M059J (cell line): ENCODE measurements around the gene ECI1. TPM values are rescaled to one million over a fixed set of nuclear protein-coding genes. Genes with fewer than 3 reads are reported as not detected.
"Not testable (repeated sequence)": the region's sequence is repeated elsewhere in the genome, so short reads cannot be mapped to it uniquely, and the experiment has no call there.

Experiments
- DNase-seq: peaks from one replicate; pipeline ENCODE4 v3.0.0-alpha.2; 2012; ENCODE audit warnings: low read depth
- total RNA-seq: library from RNA; depleted of rRNA; stranded (reverse); fragments of >200 nt; shearing (Covaris generic); gene quantifications from 2 replicates; pipeline ENCODE4 v1.2.3, GENCODE V29; 2014

ECI1 gene
- total RNA-seq, 1 experiment from 2014 or later = 75.1 TPM

DNA sequence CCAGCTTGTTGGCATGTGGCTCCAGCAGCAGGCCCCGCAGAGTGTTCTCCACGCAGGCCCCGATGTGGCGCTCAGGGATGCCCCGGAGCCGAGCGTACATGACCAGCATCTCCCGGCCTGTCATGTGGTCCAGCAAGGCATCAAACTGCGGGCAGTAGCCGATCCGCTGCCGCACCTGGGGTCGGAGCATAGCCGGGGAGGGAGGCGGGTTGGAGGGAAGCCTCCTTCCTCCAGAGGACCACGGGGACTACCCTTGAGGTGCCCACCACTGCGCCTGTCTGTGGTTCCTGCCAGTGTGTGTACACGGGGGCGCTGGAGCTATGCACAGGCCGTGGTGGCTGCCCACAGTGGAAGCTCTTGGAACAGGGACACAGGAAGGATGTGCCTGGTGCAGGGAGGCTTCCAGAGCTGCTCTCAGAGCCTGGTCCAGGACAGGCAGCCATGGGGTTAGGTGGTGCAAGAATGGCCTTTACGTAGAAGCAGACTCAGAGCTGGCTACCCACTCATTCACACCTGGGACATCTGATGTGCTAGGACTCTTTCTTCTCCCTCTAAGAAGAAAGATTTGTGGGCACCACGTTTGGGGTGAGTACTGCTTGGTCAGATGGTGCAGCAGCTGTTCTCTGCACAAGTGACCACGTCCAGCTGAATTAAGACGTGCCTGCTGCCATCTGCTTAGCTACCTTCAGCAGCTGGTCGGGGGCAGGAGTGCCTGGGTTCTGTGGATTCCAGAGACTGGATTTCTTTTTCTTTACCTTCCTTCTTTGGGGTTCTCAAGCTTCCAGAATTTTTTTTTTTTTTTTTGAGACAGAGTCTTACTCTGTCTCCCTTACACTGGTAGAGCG lies 27.8 kb upstream of the ECI1 start:
- DNase-seq = no peak

DNA sequence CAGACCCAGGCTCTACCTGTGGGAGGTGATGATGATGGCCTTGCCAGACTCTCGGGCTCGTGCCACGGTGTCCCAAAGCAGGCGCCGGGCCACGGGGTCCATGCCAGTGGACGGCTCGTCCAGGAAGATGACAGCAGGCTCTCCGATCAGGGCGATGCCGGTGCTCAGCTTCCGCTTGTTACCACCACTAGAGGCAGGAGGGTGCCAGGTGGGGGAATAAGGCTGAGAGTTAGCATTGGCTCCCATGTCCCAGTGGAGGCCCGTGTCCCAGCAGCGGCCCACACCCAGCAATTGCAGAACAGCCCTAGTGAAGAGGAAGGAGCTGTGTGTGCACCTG lies 26.9 kb upstream of the ECI1 start:
- no peak for DNase-seq

GRCh38 chr16:2277466-2278271 lies 26.3 kb upstream of the ECI1 start:
- no peak for DNase-seq

- DNase-seq = no peak
Observed at GRCh38 chr16:2276368-2277195, 25.2 kb upstream of the ECI1 start.

- DNase-seq = no peak
Observed at GRCh38 chr16:2275476-2276367, 24.3 kb upstream of the ECI1 start.

DNA sequence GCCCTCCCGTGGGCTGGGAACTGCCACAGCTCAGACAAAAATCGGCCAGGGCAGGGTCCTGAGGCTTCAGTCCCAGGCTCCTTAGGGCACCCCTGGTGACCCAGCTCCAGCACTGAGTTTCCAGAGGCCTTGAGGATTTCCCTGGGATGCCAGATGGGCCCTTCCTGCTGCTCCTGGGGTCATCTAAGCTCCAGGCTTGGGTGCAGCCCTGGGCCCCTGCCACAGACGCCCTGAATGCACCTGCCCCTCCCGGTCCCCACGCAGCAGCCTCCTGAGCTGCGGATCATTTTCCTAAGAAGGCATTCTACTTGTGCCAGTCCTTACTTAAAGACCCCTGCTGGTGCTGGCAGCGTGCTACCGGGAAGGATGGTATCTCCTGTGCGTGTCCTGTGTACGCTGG lies 22.5 kb upstream of the ECI1 start:
- DNase-seq = no peak

DNA sequence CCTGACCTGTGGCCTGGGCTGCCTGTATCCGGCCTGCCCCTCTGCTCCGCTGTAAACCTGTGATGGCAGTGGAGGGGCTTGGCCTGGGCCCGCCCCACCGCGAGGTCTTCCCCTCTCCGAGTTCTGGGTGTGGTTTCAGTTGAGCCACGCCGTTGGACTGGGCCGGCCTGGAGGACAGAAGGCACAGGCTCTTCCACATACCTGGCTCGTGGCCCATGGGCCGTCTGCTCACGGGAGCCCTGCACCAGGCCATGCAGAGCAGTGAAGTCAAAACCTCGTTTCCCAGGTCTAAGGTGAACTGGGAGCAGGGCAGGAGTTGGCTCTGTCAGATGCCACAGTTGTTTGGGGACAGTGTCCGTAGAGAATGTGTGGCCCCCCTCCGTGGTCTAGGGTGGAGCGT lies 22.1 kb upstream of the ECI1 start:
- no peak for DNase-seq

DNA sequence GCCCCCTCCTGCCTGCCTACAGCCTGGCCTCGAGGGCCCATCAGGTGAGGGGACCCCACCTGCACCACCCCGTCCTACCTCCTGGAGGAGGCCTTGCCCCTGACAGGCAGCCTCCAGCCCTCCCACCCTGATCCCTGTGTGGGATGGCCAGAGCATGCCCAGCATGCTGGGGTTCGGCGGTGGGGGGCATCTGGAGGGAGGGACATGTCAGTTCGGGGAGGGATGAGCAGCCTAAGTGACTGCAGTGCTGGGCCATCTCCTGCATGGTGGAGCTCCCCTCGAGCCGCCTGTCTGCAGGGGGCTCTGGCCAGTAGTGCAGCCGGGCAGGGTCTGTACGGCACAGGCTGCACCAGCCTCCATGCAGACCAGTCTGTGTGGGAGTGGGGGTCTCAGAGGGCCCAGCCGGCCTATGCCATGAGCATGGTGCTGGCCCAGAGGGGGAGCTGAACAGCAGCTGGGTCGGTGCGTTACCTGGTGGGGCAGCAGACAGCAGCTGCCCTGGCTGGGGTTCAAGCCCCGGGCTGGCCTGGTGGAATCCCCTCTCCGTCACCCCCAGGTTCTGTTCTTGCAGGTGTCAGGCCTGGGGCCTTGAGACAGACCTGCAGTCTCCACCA lies 20.6 kb upstream of the ECI1 start:
- no peak for DNase-seq

- no peak for DNase-seq
Observed at GRCh38 chr16:2270588-2271470, 19.4 kb upstream of the ECI1 start.

DNA sequence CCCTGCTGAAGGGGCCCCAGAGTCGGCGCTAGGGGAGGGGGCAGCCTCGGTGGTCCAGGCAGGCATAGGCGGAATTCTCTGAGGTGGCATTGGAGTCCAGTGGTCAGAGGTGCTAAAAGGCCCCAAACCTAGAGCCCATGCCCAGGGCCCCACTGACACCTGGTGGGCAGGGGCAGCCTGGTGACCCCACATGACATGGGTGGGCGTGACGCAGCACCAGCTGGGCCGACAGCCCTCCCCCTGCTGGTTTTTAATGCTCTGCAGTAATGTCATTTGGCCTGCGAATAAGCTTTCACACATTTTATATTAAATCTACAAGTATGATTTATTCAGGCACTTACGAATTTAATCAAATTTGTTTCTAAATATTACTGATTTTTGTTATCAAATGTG lies 18.7 kb upstream of the ECI1 start:
- DNase-seq = no peak

GRCh38 chr16:2267913-2268666 lies 16.7 kb upstream of the ECI1 start, which contains the start of gene RNPS1:
Gene RNPS1 (minus strand): TSS chr16:2268126. CDS start chr16:2264643, 3,483 bp downstream.
- DNase-seq = peak; percentile 91

DNA sequence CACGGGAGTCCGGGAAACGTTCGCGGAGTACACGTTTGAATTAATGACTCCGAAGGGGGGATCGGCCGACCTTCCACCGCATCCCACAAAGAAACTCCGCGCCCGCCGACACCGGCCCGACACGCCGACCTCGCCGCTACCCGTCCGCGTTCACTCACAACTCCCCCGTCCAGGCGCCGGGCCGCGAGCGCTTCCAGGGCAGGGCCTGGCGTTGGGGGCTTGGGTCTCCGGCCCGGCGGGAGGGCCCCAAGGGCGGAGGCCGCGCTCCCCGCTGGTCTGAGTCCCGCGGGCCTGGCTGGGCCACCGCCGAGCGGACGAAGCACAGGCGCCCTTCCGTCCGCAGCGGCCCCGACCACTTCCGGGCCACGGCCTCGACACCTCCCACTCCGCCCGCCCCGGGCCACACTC lies 16.1 kb upstream of the ECI1 start:
- DNase-seq = not testable (repeated sequence)

DNA sequence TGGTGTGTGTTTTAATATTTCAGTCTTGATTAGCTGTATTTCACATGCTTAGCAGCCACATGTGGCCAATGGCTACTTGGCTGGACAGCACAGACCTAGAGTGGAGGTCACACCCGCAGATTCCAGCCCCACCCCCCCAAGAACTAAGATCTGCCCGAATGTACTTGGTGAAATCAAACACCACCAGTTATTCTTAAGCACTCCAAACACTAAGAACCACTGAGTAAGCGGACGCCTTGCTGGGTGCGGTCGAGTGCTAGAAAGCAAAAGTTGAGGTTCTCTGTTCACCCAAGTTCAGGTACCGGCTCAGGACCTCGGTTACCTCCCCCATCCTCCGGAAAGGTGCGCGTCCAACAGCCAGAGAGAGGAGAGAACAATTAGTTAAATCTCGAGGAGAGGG lies 15.5 kb upstream of the ECI1 start:
- peak; percentile 44 for DNase-seq

DNA sequence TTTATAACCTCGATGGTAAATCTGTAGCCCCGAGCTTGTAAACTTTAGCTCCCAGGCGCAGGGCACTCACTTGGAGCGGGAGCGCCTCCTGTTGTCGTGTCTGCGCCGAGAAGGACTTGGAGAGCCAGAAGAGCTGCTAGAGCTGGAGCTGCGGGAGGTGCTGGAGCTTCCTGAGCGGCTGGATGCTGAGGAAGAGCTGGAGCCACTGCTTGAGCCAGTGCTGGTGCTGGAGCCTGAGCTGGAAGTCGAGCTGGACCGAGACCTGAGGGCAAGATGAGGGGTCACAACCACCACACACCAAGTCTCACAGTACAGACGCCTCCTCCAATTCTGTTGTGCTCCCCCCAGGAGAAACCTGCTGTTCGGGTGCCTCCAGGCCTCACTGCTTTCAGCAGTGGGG lies 11.6 kb upstream of the ECI1 start:
- DNase-seq = not testable (repeated sequence)

- DNase-seq = no peak
Observed at GRCh38 chr16:2260250-2260649, 8.9 kb upstream of the ECI1 start.

DNA sequence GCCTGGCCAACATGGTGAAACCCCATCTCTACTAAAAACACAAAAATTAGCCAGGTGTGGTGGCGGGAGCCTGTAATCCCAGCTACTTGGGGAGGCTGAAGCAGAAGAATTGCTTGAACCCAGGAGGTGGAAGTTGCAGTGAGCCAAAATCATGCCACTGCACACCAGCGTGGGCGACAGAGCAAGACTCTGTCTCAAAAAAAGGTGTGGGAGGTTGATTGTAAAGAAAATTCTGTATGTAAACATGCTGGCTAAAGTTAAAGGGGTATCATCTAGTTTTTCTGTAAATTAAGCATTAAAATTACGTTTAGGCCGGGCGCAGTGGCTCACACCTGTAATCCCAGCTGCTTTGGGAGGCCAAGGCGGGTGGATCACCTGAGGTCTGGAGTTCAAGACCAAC lies 7.1 kb upstream of the ECI1 start:
- not testable (repeated sequence) for DNase-seq

GRCh38 chr16:2257726-2258125 lies 6.3 kb upstream of the ECI1 start:
- DNase-seq = no peak

DNA sequence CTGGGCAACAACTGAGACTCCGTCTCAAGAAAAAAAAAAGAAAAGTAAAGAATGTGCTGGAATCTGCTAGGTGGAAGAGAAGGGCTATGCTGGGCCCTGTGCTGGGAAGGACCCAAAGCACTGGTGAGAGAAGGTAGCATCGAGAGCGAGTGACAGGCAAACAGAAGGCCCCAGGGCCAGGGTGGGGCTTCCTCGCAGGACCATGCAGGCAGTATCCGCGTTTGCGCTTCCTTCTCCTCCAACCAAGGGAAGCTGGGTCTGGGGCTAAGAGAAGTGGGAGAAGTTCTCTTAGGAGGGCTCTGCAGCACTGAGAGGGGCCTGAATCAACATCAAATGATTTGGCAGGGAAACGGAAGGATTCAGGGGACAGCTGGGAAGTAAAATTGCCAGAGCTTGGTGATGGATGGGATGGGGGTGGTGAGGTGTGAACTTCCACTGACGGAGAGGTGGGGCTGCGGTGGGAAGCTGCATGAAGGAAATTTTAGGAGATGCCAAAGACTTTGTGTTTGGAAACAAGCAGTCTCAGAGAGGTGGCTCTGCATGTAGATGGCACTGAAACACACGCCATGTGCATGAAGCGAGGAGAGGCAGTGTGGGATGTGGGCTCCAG lies 5.2 kb upstream of the ECI1 start:
- no peak for DNase-seq
